Measurements from ENCODE around the gene BPIFB3.

DNA sequence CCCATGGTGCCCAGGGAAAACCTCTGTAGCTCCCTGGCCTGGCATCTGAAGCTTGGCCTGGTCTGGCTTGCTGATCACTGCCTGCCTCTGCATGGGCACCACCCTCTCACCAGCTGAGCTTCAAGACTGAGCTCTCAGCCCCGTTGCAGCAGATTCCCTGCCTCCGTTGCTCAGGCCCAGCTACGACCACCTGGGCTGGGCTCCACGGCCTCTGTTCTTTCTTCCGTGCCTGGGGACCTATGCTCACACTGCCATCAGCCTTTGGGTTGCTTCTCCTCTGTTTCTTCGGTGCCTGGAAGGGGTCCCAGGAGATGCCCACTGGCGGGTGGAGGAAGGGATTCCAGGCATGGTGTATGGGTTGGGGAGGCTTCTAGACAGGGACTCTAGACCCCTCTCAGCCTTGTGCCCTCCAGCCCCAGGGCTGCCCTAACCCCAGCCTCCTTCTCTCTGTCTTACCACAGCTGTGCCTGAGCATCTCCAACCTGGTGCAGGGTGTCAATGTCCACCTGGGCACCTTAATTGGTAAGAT lies 37.1 kb upstream of the BPIFB3 start:
- TF ChIP-seq POLR2AphosphoS5 (IDR thresholded peaks at IDR 0.05; ENCODE audit: low read depth) (no peak), CREB1 (CRISPR knock-in tag; IDR thresholded peaks at IDR 0.05; ENCODE audit: low read depth) (no peak), EZH2 (IDR thresholded peaks at IDR 0.05; ENCODE audit: low read depth, unreplicated experiment) (no peak), EZH2phosphoT487 (IDR thresholded peaks at IDR 0.05; ENCODE audit: unreplicated experiment) (no peak)
- TF ChIP-seq, protein P1, sequence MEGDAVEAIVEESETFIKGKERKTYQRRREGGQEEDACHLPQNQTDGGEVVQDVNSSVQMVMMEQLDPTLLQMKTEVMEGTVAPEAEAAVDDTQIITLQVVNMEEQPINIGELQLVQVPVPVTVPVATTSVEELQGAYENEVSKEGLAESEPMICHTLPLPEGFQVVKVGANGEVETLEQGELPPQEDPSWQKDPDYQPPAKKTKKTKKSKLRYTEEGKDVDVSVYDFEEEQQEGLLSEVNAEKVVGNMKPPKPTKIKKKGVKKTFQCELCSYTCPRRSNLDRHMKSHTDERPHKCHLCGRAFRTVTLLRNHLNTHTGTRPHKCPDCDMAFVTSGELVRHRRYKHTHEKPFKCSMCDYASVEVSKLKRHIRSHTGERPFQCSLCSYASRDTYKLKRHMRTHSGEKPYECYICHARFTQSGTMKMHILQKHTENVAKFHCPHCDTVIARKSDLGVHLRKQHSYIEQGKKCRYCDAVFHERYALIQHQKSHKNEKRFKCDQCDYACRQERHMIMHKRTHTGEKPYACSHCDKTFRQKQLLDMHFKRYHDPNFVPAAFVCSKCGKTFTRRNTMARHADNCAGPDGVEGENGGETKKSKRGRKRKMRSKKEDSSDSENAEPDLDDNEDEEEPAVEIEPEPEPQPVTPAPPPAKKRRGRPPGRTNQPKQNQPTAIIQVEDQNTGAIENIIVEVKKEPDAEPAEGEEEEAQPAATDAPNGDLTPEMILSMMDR (conservative IDR thresholded peaks at IDR 0.05; ENCODE audit: low read depth in 2 of 2): no peak

Measured in GM23338 (cell line).